Hepatic stellate cell (primary cell): ENCODE data around the gene ELOVL2.
"Not testable (repeated sequence)": the region's sequence is repeated elsewhere in the genome, so short reads cannot be mapped to it uniquely, and the experiment has no call there.

Source experiments
- DNase-seq: peaks from one replicate; pipeline ENCODE4 v3.0.0; 2011; ENCODE audit warnings: low spot score

Gene ELOVL2

GRCh38 chr6:11043961-11044711 lies at the start of gene ELOVL2:
ELOVL2 (minus strand) TSS chr6:11044305; CDS start chr6:11044230, 75 bp downstream.
- peak; percentile 70 for DNase-seq

- DNase-seq, result no peak
Measured at GRCh38 chr6:11093376-11093625, 49.2 kb upstream of the ELOVL2 start.

- DNase-seq, result no peak
Measured at GRCh38 chr6:11092668-11093375, 48.7 kb upstream of the ELOVL2 start.

GRCh38 chr6:11091141-11091540 lies 47.0 kb upstream of the ELOVL2 start:
- DNase-seq, result not testable (repeated sequence)

- no peak for DNase-seq
Measured at GRCh38 chr6:11089695-11090094, 45.6 kb upstream of the ELOVL2 start.

GRCh38 chr6:11087141-11087812 lies 43.2 kb upstream of the ELOVL2 start:
- DNase-seq, result not testable (repeated sequence)

GRCh38 chr6:11085758-11086435 lies 41.8 kb upstream of the ELOVL2 start:
- DNase-seq, result peak; percentile 89

GRCh38 chr6:11083956-11084355 lies 39.9 kb upstream of the ELOVL2 start:
- no peak for DNase-seq

- DNase-seq, result peak; percentile 63
Measured at GRCh38 chr6:11083491-11083890, 39.4 kb upstream of the ELOVL2 start.

GRCh38 chr6:11080296-11080695 lies 36.2 kb upstream of the ELOVL2 start:
- no peak for DNase-seq

GRCh38 chr6:11078266-11078665 lies 34.2 kb upstream of the ELOVL2 start:
- no peak for DNase-seq

GRCh38 chr6:11076540-11076939 lies 32.4 kb upstream of the ELOVL2 start:
- no peak for DNase-seq

- no peak for DNase-seq
Measured at GRCh38 chr6:11072101-11072500, 28.0 kb upstream of the ELOVL2 start.

GRCh38 chr6:11069760-11070159 lies 25.7 kb upstream of the ELOVL2 start:
- no peak for DNase-seq

GRCh38 chr6:11067348-11067747 lies 23.2 kb upstream of the ELOVL2 start:
- no peak for DNase-seq

- DNase-seq, result no peak
Measured at GRCh38 chr6:11066505-11067347, 22.6 kb upstream of the ELOVL2 start.

- DNase-seq, result no peak
Measured at GRCh38 chr6:11065436-11066202, 21.5 kb upstream of the ELOVL2 start.

- no peak for DNase-seq
Measured at GRCh38 chr6:11064836-11065235, 20.7 kb upstream of the ELOVL2 start.

GRCh38 chr6:11062715-11063114 lies 18.6 kb upstream of the ELOVL2 start:
- DNase-seq, result no peak

- no peak for DNase-seq
Measured at GRCh38 chr6:11062083-11062482, 18.0 kb upstream of the ELOVL2 start.

GRCh38 chr6:11058406-11058805 lies 14.3 kb upstream of the ELOVL2 start:
- no peak for DNase-seq
